ENCODE measurements around the gene HOXB6. TPM values are rescaled to one million over a fixed set of nuclear protein-coding genes. Genes with fewer than 3 reads are reported as not detected.

HOXB6 gene
- total RNA-seq, 2 experiments from 2014 or later, result not detected

GRCh38 chr17:48615047-48615962 is 10.5 kb upstream of the HOXB6 start, which contains the start of gene HOXB8:
TSS of gene HOXB8 (minus strand) at chr17:48615292. CDS start at chr17:48614704, 588 bp downstream.
- Mint-ChIP-seq H3K27ac (no peak within 1 kb of the TSS), H3K9me3 (no peaks in the 10 kb centered on the region), H3K4me1 (ENCODE audit: low read depth) (peaks cover 48% of the 10 kb centered on the region), H3K36me3 (ENCODE audit: low read depth) (no peaks in the 10 kb centered on the region), H3K4me3 (peak within 1 kb of the TSS; percentile 35), H3K27me3 (peaks cover 80% of the 10 kb centered on the region)
- TF ChIP-seq CTCF (IDR thresholded peaks at IDR 0.05), result no peak
- DNase-seq (no peak), ATAC-seq (no peak)
- POLR2A ChIA-PET, result interaction anchor here (1.0 to 3.9 kb wide), 2 partner anchors 11 to 507 kb away, joined by 4 to 19 read pairs; partner anchors contain the start of gene HOXB9
- CTCF ChIA-PET, result interaction anchor here (0.8 to 4.9 kb wide), 11 partner anchors 7 to 590 kb away, joined by 3 to 40 read pairs (median 4); partner anchors contain the start of genes HOXB5 and HOXB9
- intact Hi-C loops (cut with micrococcal nuclease), result loop anchor here (10.0 kb wide), 1 partner anchor 109 kb away; the partner anchor contains the start of genes HOXB13, PRAC1 and PRAC2

DNA sequence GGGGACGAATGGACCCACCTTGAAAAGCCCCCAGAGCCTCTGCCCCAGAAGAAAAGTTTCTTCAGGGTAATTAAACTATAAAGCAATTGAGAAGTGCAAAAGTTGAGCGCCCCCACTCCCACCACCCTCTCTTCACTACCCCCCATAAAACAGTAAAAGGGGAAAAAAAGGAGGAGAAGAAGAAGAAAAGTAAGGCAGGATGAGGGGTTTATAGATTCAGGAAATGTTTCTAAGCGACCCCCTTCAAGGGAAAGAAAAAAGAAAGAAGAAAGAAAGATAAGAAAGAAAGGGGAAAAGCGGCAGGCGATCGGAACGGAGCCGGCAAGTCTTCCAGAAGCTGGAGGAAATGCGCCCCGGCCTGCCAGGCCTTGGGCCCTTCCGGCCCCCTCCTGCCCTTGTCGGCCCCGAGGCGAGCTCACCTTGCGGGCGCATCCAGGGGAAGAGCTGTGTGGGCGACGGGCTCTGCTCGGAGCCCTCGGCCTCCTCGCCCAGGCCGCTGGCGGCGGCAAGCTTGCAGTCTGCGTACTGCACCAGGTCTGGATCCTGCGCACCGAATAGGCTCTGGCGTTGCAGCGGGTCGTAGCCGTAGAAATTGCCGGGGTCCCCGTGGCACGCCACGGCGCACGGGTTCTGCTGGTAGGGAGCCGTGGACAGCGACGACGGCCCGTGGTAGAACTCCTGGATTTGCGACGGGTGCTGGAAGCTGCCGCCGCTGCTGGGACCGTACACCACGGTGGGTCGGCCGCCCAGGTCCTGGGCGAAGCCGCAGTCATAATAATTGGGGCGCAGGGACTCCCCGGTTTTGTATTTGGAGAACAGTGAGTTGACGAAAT is 9.3 kb upstream of the HOXB6 start:
- Mint-ChIP-seq H3K27me3 (peaks cover 81% of the 10 kb centered on the region), H3K9me3 (no peaks in the 10 kb centered on the region), H3K4me1 (ENCODE audit: low read depth) (peaks cover 47% of the 10 kb centered on the region), H3K4me3 (peak overlapping the region; percentile 35), H3K27ac (no peak overlapping the region), H3K36me3 (ENCODE audit: low read depth) (no peaks in the 10 kb centered on the region)
- intact Hi-C loops (cut with micrococcal nuclease), result loop anchor here (10.0 kb wide), 1 partner anchor 111 kb away; the partner anchor contains the start of genes HOXB13, PRAC1 and PRAC2
- CTCF ChIA-PET, result interaction anchor here (0.8 to 4.9 kb wide), 13 partner anchors 9 to 589 kb away, joined by 3 to 40 read pairs (median 4); partner anchors contain the start of genes HOXB5 and HOXB9
- POLR2A ChIA-PET, result interaction anchor here (3.9 kb wide), 1 partner anchor 12 kb away, joined by 19 read pairs; the partner anchor contains the start of gene HOXB9
- peak; percentile 11 for ATAC-seq
- peak; percentile 51 for DNase-seq
- TF ChIP-seq CTCF (IDR thresholded peaks at IDR 0.05), result no peak

- ChIA-PET POLR2A (interaction anchor here (1.0 to 3.9 kb wide), 2 partner anchors 12 to 13 kb away, joined by 4 to 19 read pairs; partner anchors contain the start of gene HOXB9), CTCF (interaction anchor here (0.7 to 4.9 kb wide), 19 partner anchors 10 to 587 kb away, joined by 3 to 40 read pairs (median 4); partner anchors contain the start of genes HOXB3, HOXB5 and HOXB9)
- Mint-ChIP-seq H3K4me1 (ENCODE audit: low read depth) (peaks cover 37% of the 10 kb centered on the region), H3K9me3 (no peaks in the 10 kb centered on the region), H3K4me3 (peak overlapping the region; percentile 74), H3K36me3 (ENCODE audit: low read depth) (no peaks in the 10 kb centered on the region), H3K27ac (no peak overlapping the region), H3K27me3 (peaks cover 80% of the 10 kb centered on the region)
- intact Hi-C loops (cut with micrococcal nuclease), result loop anchor here (10.0 kb wide), 1 partner anchor 112 kb away; the partner anchor contains the start of genes HOXB13, PRAC1 and PRAC2
- peak; percentile 50 for TF ChIP-seq CTCF (IDR thresholded peaks at IDR 0.05)
- ATAC-seq, result peak; percentile 66
- DNase-seq, result peak; percentile 64
Observed at GRCh38 chr17:48612854-48613691, 8.3 kb upstream of the HOXB6 start.

DNA sequence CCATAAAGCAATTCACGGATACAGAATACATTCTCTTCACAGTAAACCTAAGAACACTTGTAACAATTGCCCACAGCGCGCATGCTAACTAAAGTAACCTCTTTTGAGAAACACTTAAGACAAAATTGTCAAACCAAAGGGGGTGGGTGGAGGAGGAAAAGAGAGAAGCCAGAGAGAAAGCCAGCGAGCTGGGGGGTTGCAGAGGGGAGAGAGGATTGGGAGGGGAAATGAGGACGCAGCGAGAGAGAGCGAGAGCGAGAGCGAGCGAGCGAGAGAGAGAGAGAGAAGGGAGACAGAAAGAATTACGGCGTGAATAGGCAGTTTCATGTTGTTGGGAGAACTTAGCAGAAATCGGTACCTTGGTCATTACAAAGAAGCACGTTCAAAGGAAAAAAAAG is 7.7 kb upstream of the HOXB6 start:
- POLR2A ChIA-PET, result interaction anchor here (1.0 to 3.9 kb wide), 2 partner anchors 11 to 14 kb away, joined by 4 to 19 read pairs; partner anchors contain the start of gene HOXB9

More for the DNA sequence above, 7.7 kb upstream of the HOXB6 start:
- no peaks in the 10 kb centered on the region for H3K36me3 Mint-ChIP-seq (ENCODE audit: low read depth)
- H3K4me3 Mint-ChIP-seq, result peak overlapping the region; percentile 74
- no peak overlapping the region for H3K27ac Mint-ChIP-seq
- CTCF ChIA-PET, result interaction anchor here (0.7 to 4.9 kb wide), 17 partner anchors 10 to 587 kb away, joined by 3 to 40 read pairs (median 4); partner anchors contain the start of genes HOXB3, HOXB5 and HOXB9
- H3K4me1 Mint-ChIP-seq (ENCODE audit: low read depth), result peaks cover 35% of the 10 kb centered on the region
- no peak for ATAC-seq
- intact Hi-C loops (cut with micrococcal nuclease), result loop anchor here (10.0 kb wide), 1 partner anchor 112 kb away; the partner anchor contains the start of genes HOXB13, PRAC1 and PRAC2
- no peak for TF ChIP-seq CTCF (IDR thresholded peaks at IDR 0.05)
- DNase-seq, result no peak
- no peaks in the 10 kb centered on the region for H3K9me3 Mint-ChIP-seq
- H3K27me3 Mint-ChIP-seq, result peaks cover 79% of the 10 kb centered on the region

Measured in activated CD8-positive, alpha-beta T cell treated with anti-CD3 and anti-CD28 coated beads for 36 hours (primary cell).